ENCODE results near the gene TMEM116.
"Not testable (repeated sequence)": the region's sequence is repeated elsewhere in the genome, so short reads cannot be mapped to it uniquely, and the experiment has no call there.

Gene TMEM116

DNA sequence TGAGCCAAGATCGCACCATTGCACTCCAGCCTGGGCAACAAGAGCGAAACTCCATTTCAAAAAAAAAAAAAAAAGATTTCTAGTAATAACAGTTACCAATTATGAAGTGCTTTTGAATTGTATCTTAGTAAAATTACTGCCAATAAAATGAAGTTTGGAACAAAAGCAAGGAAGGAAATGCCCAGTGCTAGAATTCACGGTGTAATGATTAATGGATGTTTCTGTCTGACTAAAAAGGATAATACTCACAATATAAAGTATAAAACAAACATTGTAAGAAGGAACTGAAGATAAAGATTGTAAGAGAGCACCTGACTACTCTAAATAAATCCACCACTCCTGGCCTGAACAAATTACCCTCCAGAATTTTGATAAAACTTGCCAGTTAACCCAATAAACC is 4.0 kb downstream of the TMEM116 start:
- DNase-seq, result no peak

DNA sequence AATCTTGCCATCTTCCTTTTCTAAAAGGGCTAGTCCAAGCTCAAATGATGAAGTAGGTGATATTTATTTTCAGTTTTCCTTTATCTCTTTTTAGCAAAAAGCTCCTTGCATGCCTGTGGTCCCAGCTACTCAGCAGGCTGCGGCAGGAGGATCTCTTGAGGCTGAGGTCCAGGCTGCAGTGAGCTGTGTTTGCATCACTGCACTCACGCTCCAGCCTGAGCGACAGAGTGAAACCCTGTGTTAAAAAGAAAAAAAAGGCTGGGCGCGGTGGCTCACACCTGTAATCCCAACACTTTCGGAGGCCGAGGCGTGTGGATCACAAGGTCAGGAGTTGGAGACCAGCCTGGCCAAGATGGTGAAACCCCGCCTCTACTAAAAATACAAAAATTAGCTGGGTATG is 5.0 kb downstream of the TMEM116 start:
- DNase-seq, result no peak

DNA sequence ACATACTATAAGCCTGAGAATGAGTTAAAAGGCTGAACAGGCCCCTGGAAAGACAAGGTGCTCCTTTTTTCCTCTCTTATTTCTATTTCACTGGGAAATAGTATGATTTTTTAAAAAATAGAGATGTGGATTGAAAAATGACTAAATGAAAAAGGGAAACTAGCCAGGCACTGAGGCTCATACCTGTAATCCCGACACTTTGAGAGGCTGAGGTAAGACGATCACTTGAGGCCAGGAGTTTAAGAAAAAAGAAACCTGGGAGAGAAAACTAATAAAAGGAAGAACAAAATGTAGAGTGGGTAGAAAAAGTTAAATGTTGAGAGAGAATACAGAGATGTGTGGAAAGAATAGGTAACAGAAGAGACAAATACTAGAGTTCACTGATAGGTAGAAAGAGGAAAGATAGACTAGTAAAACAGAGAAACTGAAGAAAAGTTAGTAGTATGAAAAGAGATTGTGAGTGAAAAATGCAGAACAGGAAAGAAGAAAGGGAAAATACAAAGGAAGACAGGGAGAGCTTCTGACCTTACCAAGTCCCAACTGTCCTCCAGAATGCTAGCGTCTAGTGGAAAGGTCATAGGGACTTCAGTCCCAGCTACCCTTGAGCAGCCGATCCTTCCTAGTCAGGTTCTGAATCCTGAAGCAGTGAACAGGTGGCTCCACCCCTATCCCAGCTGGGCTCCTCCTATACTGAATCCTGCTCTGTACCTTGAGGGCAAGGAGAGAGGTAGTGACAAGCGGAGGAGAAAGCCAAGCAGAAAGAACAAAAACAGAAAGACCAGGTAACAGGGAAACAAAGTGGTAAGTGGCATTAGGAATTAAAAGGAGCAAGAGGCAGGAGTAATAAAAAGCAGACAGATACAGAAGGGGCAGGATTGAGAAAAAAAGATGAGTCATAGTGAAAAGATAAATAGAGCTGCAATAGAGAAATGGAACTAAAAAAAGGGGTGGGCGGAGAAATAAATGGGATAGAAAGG is 7.3 kb downstream of the TMEM116 start:
- no peak for DNase-seq

DNA sequence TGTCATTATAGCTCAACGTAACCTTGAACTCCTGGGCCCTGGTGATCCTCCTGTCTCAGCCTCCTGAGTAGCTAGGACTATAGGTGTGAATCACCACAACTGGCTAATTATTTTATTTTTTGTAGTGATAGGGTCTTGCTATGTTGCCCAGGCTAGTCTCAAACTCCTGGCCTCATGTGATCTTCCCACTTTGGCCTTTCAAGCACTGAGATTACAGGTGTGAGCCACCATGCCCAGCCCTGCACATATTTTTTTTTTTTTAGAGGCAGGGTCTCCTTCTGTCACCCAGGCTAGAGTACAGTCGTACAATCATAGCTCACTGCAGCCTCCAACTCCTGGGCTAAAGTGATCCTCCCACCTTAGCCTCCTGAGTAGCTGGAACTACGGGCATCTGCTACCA is 8.9 kb downstream of the TMEM116 start:
- DNase-seq, result no peak

DNA sequence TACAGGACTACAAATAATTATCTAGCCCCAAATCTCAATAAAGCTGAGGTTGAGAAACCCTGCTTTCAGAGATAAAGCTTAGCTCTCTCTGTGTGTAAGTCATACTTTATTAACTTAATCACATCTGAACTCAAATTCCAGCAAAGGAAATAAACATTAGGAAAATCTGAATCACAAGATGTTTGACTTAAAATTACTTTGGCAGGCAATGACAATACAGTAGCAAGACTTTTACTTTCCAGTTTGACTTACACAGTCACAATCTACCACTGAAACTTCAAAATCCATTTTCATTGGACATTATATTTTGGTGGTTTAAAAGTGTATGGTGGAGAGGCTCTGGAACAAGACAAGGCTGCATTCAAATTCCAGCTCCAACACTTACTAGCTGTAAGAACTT is 11.4 kb downstream of the TMEM116 start:
- DNase-seq, result no peak

DNA sequence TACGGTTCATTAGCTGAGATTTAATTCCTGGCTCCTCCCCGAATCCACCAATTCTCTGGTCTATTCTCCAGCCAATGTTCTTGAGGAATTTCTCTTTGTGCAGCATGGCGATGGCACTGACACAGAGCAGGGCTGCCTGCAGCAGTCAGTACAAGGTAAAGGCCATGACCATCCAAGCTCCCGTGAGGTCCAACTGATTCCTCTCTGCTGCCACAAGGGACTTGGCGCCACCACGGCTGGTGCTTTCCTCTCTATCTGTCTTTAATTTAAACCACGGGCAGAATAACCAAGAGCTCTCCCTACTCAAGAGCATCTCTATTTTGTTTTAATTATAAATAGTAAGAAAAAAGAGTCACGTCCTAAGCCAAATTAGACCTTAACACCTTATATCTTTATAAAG is 12.1 kb downstream of the TMEM116 start:
- DNase-seq, result no peak

DNA sequence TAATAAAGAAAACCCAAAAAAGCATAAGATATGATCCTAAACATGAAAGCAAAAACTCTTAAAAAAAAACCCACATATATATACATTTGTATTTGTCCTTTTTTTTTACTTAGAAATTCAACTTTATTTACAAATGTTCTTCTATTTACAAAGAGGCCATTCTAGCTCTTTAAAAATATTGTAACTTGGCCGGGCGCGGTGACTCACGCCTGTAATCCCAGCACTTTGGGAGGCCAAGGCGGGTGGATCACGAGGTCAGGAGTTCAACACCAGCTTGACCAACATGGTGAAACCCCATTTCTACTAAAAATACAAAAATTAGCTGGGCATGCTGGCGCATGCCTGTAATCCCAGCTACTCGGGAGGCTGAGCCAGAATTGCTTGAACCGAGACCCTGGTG is 13.8 kb downstream of the TMEM116 start:
- not testable (repeated sequence) for DNase-seq

DNA sequence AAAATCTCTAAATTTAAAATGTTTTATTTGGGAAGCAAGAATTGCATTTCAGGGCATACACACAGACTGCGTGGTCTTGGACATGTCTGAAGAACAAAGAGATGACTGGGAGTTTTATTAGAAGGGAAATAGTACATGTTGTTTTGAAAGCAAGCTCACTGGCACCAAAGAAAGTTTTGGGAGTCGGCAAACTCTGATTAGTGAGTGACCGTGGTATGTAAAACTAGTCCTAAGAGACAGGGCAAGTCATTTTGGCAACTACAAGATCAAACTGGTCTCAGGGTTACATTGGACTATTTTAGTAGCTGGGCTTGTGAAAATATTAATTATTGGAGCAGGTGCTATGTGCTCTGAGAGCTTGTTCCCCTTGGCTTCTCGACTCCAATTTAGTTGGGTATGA is 14.9 kb downstream of the TMEM116 start:
- DNase-seq, result no peak

DNA sequence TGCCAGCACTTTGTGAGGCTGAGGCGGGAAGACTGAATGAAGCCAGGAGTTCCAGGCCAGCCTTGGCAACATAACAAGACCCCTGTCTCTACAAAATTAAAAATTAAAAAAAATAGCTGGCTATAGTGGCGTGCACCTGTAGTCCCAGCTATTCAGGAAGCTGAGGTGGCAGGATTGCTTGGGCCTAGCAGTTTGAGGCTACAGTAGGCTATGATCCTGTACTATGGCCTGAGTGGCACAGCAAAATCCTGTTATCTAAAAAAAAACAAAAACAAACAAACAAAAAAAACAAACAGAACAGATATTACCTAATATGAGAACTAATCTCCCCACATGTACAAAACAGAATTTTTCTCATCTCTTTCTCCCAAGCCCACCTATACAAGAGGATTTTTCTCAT is 15.7 kb downstream of the TMEM116 start:
- DNase-seq, result no peak

DNA sequence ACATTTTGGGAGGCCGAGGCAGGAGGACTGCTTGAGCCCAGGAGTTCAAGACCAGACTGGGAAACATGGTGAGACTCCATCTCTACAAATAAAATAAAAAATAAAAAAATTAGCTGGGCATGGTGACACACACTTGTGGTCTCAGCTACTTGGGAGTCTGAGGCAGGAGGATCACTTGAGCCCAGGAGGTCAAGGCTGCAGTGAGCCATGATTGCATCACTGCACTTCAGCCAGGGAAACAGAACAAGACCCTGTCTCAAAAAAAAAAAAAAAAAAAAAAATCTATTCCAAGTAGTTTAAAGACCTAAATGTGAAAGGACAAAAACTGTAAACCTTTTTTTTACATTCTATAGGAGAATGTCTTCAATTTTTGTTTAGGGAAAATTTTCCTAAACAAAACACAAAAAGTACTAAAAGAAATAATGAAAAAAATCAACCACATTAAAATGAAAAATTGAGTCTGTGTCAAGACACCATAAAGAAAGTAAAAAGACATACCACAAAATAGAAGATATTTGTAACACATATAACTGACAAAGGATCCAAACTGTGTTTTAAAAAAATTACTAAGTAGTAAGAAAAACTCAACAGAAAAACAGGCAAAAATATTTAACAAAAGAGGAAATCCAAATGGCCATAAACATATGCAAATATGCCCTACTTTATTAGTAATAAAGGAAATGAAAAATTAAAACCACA is 17.0 kb downstream of the TMEM116 start:
- DNase-seq, result no peak

DNA sequence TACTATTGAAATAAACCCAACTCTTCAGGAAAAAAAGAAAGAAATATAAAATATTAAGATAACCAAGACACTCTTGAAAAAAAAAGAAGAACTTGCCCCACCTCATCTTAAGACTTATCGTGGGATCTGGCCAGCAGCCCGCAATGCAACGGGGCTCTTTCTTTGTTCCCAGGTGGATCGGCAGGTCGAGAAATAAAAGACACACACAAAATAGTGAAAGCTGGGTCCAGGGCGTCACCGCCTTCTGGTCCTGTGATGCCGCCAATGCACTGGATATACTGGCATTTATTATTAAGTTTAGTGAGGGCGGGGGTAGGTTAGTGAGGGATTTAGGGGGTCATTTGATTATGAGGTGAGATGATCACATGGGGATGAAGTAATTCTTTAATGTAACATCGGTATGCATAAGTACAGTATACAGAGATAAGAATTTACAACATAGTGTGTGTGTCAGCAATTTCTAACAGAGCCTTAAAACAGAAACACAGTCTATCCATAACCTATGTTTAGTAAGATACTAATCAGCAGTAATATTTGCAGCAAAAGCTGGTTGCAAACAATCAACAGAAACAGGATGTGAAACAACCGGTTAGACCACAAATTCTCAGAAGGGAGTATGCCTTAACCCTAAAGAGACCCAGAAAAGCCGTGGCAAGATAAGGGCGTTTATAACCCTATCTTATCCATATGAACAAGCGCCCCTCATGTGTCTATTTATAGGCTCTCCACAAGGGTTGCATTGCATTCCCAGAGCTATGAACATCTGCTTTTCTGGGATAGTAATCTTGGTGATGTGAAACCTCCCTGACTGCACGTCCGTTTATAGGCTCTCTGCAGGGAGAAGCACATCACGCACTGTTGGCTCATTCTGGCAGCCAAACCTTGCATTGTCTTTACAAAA is 18.5 kb downstream of the TMEM116 start:
- not testable (repeated sequence) for DNase-seq

DNA sequence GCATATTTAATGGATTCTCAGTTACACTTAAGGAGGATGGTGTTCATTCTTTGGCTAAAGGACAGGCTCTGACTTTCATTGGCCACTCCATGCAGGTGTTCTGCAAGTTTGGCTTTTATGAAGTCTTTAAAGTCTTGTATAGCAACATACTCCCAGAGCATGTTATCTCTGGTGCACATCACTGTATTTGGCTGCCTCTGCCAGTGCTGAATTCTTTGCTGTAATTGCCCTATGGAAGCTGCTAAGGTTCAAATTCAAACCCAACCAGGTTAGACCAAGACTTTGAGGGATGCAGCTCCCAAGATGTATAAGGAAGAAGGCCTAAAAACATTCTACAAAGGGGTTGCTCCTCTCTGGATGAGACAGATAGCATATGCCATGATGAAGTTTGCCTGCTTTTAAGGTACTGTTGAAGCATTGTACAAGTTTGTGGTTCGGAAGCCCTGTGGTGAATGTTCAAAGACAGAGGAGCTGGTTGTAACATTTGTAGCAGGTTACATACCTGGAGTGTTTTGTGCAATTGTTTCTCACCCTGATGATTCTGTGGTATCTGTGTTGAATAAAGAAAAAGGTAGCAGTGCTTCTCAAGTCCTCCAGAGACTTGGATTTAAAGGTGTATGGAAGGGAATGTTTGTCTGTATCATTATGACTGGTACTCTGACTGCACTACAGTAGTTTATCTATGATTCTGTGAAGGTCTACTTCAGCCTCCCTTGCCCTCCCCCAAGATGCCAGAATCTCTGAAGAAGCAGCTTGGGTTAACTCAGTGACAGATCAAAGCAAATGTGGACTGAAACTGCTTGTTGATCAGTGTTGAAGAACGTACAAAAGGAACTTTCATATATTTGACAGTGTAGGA is 19.4 kb downstream of the TMEM116 start:
- no peak for DNase-seq

DNA sequence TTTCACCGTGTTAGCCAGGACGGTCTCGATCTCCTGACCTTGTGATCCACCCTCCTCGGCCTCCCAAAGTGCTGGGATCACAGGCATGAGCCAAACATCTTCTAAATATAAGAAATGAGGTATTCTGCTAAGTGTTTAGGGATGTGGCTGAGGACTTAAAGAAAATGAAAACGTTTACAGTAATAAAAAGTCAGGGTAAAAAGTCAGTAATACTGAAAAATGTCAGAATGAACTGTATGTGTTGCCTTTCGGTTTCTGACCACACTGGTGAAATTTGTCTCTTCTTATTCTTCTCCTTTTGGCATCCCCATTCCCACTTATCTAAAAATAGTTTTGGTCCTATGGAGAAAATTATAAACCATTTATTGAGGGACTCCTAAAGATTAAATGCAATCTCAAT is 20.5 kb downstream of the TMEM116 start:
- DNase-seq, result no peak

DNA sequence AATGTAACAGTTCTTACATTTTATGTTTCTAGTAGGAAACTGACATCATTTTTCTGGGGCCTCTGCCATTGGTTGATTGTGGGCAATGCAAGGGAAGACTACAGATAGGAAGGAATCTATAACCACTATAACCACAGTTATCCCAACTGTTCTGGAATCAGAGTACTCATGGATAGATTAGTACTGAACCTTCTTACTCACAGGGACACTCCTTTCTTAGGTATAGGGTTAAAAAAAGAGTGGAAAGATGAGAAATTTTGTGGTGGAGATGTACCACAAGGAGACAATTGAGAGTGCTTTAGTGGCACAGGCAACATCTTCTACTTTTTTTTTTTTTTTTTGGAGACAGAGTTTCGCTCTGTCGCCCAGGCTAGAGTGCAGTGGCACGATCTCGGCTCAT is 21.0 kb downstream of the TMEM116 start:
- DNase-seq, result no peak

DNA sequence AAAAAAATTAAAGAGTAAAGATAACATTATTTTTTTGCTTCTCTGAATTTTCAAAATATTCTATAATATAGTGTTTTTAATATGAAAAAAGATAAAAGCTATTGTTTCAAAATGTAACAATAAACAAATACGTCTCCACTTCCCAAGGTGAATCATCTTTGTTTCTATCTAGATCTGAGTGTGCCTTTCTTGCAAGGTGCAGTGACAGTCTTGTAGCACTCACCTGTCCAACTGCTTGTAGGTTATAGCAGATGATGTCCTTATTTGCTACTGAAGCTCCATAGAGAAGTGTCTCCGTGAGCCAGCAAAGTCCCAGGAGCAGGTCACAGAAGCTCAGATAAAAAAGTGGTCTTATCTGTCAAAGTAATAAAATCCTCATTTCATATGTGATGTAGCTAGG is 21.4 kb downstream of the TMEM116 start:
- DNase-seq, result no peak

DNA sequence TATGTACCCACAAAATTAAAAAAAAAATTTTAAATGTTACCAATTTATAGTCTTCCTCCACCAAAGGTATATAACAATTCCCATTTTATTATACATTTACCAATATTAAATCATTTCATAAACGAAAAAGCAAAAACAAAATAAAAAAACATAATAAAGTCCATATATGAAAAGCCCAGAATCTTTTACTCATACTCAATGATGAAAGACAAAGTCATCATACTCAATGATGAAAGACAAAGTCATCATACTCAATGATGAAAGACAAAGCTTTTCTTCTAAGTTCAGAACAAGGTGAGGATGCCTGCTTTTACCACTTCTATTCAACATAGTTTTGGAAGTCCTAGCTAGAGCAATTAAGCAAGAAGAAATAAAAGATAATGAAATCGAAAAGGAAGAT is 28.1 kb downstream of the TMEM116 start:
- no peak for DNase-seq

DNA sequence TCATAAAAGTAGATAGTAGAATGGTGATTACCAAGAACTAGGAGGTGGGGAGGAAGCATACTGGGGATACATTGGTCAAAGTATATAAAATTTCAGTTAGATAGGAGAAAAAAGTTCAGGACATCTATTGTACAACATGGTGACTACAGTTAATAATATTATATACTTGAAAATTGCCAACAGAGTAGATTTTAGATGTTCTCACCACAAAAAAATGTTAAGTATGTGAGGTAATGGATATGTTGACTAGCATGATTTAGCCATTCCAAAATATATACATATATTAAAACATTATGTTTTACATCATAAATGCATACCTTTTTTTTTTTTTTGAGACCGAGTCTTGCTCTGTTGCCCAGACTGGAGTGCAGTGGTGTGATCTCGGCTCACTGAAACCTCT is 31.0 kb downstream of the TMEM116 start:
- DNase-seq, result no peak

DNA sequence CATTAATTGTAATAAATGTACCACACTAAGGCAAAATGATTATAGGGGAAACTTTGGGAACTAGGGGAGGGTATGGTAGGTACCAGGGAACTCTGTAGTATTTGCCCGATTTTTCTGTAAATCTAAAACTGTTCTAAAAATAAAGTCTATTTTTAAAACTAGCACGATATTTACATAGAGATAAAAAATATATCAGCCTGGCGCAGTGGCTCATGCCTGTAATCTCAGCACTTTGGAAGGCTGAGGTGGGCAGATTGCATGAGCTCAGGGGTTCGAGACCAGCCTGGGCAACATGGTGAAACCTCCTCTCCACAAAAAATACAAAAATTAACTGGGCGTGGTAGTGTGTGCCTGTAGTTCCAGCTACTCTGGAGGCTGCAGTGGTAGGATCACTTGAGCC is 32.4 kb downstream of the TMEM116 start:
- no peak for DNase-seq

DNA sequence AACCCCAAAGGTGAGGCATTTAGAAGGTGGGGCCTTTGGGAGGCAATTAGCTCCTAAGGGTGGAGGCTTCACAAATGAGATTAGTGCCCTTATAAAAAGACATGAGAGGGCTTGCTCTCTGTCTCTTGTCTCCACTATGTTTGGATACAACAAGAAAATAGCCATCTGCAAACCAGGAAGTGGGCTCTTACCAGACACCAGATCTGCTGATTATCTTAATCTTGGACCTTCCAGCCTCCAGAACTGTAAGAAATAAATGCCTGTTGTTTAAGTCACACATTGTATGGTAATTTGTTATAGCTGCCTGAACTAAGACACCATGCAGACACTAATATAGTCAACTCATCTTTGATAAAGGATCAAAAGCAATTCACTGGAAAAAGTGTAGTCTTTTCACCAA is 34.4 kb downstream of the TMEM116 start:
- no peak for DNase-seq

DNA sequence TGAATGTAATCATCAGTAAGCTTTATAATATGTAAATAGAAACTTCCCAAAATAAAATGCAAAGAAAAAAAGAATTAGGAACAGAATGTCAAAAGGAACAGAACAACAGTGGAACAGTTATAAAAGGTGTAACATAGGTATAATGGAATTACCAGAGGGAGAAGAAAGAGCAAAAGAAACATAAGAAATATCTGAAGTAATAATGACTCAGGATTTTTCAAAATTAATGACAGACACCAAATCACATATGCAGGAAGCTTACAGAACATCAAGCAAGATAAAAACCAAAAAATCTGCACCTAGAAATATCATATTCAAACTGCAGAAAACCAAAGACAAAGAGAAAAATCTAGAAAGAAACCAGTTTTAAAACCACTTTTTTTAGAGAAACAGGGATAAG is 36.1 kb downstream of the TMEM116 start:
- no peak for DNase-seq

DNA sequence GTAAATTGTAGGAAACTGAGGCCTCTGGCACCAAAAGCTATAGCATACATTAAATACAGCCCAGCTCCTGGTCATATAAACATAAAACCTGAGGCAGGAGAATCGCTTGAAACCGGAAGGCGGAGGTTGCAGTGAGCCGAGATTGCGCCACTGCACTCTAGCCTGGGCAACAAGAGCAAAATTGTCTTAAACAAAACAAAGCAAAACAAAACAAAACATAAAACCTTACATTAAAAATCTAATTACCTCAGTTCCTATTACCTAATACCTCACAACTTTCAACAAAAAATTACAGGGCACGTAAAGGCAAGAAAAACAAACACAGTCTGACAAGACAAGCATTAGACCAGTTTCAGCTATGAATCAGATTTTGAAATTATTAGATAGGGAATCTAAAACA is 36.7 kb downstream of the TMEM116 start:
- DNase-seq, result no peak
